ENCODE results near the gene MLXIPL.

GRCh38 chr7:73585196-73585595 lies 39.1 kb downstream of the MLXIPL start:
- TF ChIP-seq ZNF274 (IDR thresholded peaks at IDR 0.05; ENCODE audit: low read depth, low read length) (no peak), SUZ12 (IDR thresholded peaks at IDR 0.05; ENCODE audit: extremely low read depth, insufficient read depth, insufficient read length) (no peak)

Data from NT2/D1 (cell line).